B cell (primary cell): ENCODE results near the gene FBXO2. TPM values are rescaled to one million over a fixed set of nuclear protein-coding genes. Genes with fewer than 3 reads are reported as not detected.

Source experiments
- ATAC-seq: fragments of 200-7000 bp; cut with Tn5 transposase; one replicate; pipeline ENCODE4 v1.10.0; 2021; ENCODE audit warnings: low read depth, mild to moderate bottlenecking, moderate number of reproducible peaks, moderate library complexity
- CTCF ChIA-PET: fragments of 350-600 bp; sonication (Branson Sonifier 250); formaldehyde crosslinking; loops from one replicate; lab custom pipeline; 2021; ENCODE audit warnings: antibody characterized with exemption, inconsistent platforms; lab: Charles Lee
- POLR2A ChIA-PET: fragments of 350-600 bp; sonication (Branson Sonifier 250); formaldehyde crosslinking; loops from one replicate; lab custom pipeline; 2021; ENCODE audit warnings: antibody characterized with exemption; lab: Charles Lee
- DNase-seq: peaks from one replicate; pipeline ENCODE4 v3.0.0; 2013
- H2AFZ ChIP-seq: 2 replicates; pipeline ENCODE4 v1.6.1; 2012; ENCODE audit warnings: mild to moderate bottlenecking, low read depth, low read length; ENCODE audit not compliant: insufficient read depth, poor library complexity, severe bottlenecking
- H3K27ac ChIP-seq, 2 donors: 1 replicate in 1 of 2; 2 replicates in 1 of 2; pipeline ENCODE4 v1.5.1; 2012 to 2013; ENCODE audit warnings: low read length in 2 of 2, mild to moderate bottlenecking in 2 of 2, moderate library complexity in 1 of 2
- H3K27me3 ChIP-seq, 4 experiments: fragments of 200-600 bp in 1 of 4; sonication (generic) in 1 of 4; replicated peaks in 1 of 4; 1 replicate in 2 of 4; 2 replicates in 2 of 4; pipeline versions ENCODE4 v1.6.1 to v1.7.0; 2013 to 2016; ENCODE audit warnings: low read length in 3 of 4, mild to moderate bottlenecking in 2 of 4, mixed read lengths in 1 of 4, moderate library complexity in 1 of 4; ENCODE audit not compliant: insufficient read depth in 4 of 4, control insufficient read depth in 3 of 4; ENCODE audit errors: control extremely low read depth in 1 of 4
- H3K36me3 ChIP-seq, 2 experiments: replicated peaks in 1 of 2; 1 replicate in 1 of 2; 2 replicates in 1 of 2; pipeline versions ENCODE4 v1.6.1 to v1.7.1; 2013; ENCODE audit warnings: low read length in 1 of 2; ENCODE audit not compliant: insufficient read depth in 2 of 2, control insufficient read depth in 1 of 2; ENCODE audit errors: control extremely low read depth in 1 of 2, extremely low read depth in 1 of 2
- H3K4me1 ChIP-seq, 2 donors: fragments of 200-600 bp in 1 of 2; sonication (generic) in 1 of 2; 1 replicate in 1 of 2; 2 replicates in 1 of 2; pipeline versions ENCODE4 v1.5.1 to v1.6.1; 2013 to 2017; ENCODE audit warnings: low read length in 2 of 2; ENCODE audit not compliant: control insufficient read depth in 2 of 2, insufficient read depth in 2 of 2
- H3K4me2 ChIP-seq: replicated peaks from 2 replicates; pipeline ENCODE3; 2012; ENCODE audit warnings: mild to moderate bottlenecking, low read depth, low read length; ENCODE audit not compliant: poor library complexity, severe bottlenecking
- H3K4me3 ChIP-seq, 5 experiments: fragments of 200-600 bp in 1 of 5; sonication (generic) in 1 of 5; 1 replicate in 3 of 5; 2 replicates in 2 of 5; pipeline versions ENCODE4 v1.5.1 to v1.7.0; 2011 to 2016; ENCODE audit warnings: low read length in 4 of 5, mild to moderate bottlenecking in 4 of 5, low read depth in 2 of 5, control low read depth in 1 of 5, moderate library complexity in 1 of 5; ENCODE audit not compliant: insufficient read depth in 1 of 5; ENCODE audit errors: control extremely low read depth in 1 of 5, extremely low read depth in 1 of 5
- H3K79me2 ChIP-seq: fragments of 200-600 bp; sonication (generic); one replicate; pipeline ENCODE4 v1.6.0; 2016; ENCODE audit warnings: low read length; ENCODE audit not compliant: control insufficient read depth, insufficient read depth
- H3K9ac ChIP-seq: fragments of 200-600 bp; sonication (generic); 2 replicates; pipeline ENCODE4 v1.6.1; 2017; ENCODE audit warnings: mild to moderate bottlenecking, low read length, moderate library complexity
- H3K9me3 ChIP-seq, 3 donors: one replicate each; pipeline versions ENCODE4 v1.6.1 to v1.7.1; 2013; ENCODE audit warnings: low read length in 2 of 3; ENCODE audit not compliant: control insufficient read depth in 2 of 3, insufficient read depth in 1 of 3; ENCODE audit errors: control extremely low read depth in 1 of 3
- H4K20me1 ChIP-seq: 2 replicates; pipeline ENCODE4 v1.6.0; 2012; ENCODE audit warnings: mild to moderate bottlenecking, low read length; ENCODE audit not compliant: insufficient read depth, control insufficient read depth, poor library complexity, severe bottlenecking
- H3K27ac Mint-ChIP-seq: one replicate; pipeline ENCODE4 v1.8.0; 2021; ENCODE audit warnings: mixed read lengths
- H3K27me3 Mint-ChIP-seq: one replicate; pipeline ENCODE4 v1.8.0; 2021; ENCODE audit warnings: mixed read lengths
- H3K4me1 Mint-ChIP-seq: one replicate; pipeline ENCODE4 v1.8.0; 2021; ENCODE audit warnings: mixed read lengths
- H3K4me3 Mint-ChIP-seq: one replicate; pipeline ENCODE4 v1.8.0; 2021; ENCODE audit warnings: mixed read lengths
- H3K9me3 Mint-ChIP-seq: one replicate; pipeline ENCODE4 v1.8.0; 2022; ENCODE audit warnings: mixed read lengths; ENCODE audit not compliant: insufficient read depth
- CTCF ChIP-seq: fragments of 200-600 bp; IDR thresholded peaks from one replicate; pipeline ENCODE4 v1.8.0; 2022; ENCODE audit warnings: antibody characterized with exemption, mild to moderate bottlenecking
- EZH2 ChIP-seq: IDR thresholded peaks from 2 replicates; pipeline ENCODE4 v1.6.1; 2012; ENCODE audit warnings: borderline replicate concordance, low read depth, mild to moderate bottlenecking, moderate library complexity, low read length; ENCODE audit not compliant: insufficient read depth, poor library complexity, severe bottlenecking
- WGBS: methylation state at CpG from one replicate; pipeline ENCODE4 v1.1.5; 2013; ENCODE audit warnings: missing lambda C conversion rate; ENCODE audit not compliant: insufficient coverage; 5-methylcytosine and 5-hydroxymethylcytosine counted together
- intact Hi-C: fragments of 100-400 bp; cut with micrococcal nuclease; formaldehyde crosslinking; loops from one replicate; pipeline ENCODE4 v1.10.0; 2022
- polyA plus RNA-seq: library from polyadenylated mRNA; depleted of rRNA; stranded (reverse); fragments of >200 nt; gene quantifications from 2 replicates; pipeline ENCODE4 v1.2.3, GENCODE V29; 2012
- total RNA-seq, 2 donors: library from RNA; stranded (reverse); fragments of 120-200 nt in 1 of 2; gene quantifications; 1 replicate in 1 of 2; 2 replicates in 1 of 2; pipeline versions ENCODE4 v1.2.3 to v1.2.4, GENCODE V29; 2013 to 2022

The FBXO2 gene
- total and polyA plus RNA-seq, 2 donors (not counting 1 experiment from before 2014, with no cell fraction given), result 9.6 TPM

- 9% methylated on average over 59 of the region's 65 CpGs for WGBS
These were observed 26.2 kb upstream of the FBXO2 start for GRCh38 chr1:11680270-11681070.

More at GRCh38 chr1:11680270-11681070, 26.2 kb upstream of the FBXO2 start:
- no peaks in the 10 kb centered on the region for H3K27me3 Mint-ChIP-seq
- POLR2A ChIA-PET, result interaction anchor here (1.0 to 2.5 kb wide), 4 partner anchors 8 to 229 kb away, joined by 3 to 20 read pairs (median 6); partner anchors contain the start of gene FBXO6
- no peaks in the 10 kb centered on the region for H3K9me3 Mint-ChIP-seq
- H3K4me3 Mint-ChIP-seq, result peak overlapping the region; percentile 92
- Histone ChIP-seq H2AFZ (peak overlapping the region; percentile 96), H4K20me1 (no peaks in the 10 kb centered on the region), H3K27ac (peak overlapping the region; percentile 28 to 77), H3K27me3 (peaks cover 0 to 4% (median 0%) of the 10 kb centered on the region in 4 experiments), H3K4me3 (peak overlapping the region; percentile 46 to 96 (median 89)), H3K9me3 (no peaks in the 10 kb centered on the region), H3K4me2 (peak overlapping the region; percentile 97), H3K36me3 (peaks cover 0 to 8% of the 10 kb centered on the region in 2 experiments), H3K79me2 (no peaks in the 10 kb centered on the region), H3K9ac (peak overlapping the region; percentile 93), H3K4me1 (peaks cover 11 to 20% of the 10 kb centered on the region in 2 donors)
- TF ChIP-seq CTCF (no peak), EZH2 (no peak)
- CTCF ChIA-PET, result interaction anchor here (0.6 to 4.2 kb wide), 6 partner anchors 10 to 39 kb away, joined by 3 to 23 read pairs (median 7); partner anchors contain the start of gene FBXO6
- DNase-seq (no peak), ATAC-seq (no peak)
- H3K4me1 Mint-ChIP-seq, result peaks cover 20% of the 10 kb centered on the region
- intact Hi-C loops, result loop anchor here (1.0 to 10.0 kb wide), 8 partner anchors 16 to 986 kb away; partner anchors contain the start of genes CLCN6, FBXO2, FBXO44 and FBXO6
- peak overlapping the region; percentile 53 for H3K27ac Mint-ChIP-seq
